Chondrocyte (in vitro differentiated cells): ENCODE measurements around the gene LRRC1. TPM values are rescaled to one million over a fixed set of nuclear protein-coding genes. Genes with fewer than 3 reads are reported as not detected.

Experiments used
- DNase-seq: peaks from one replicate; pipeline ENCODE4 v3.0.0; 2021; ENCODE audit warnings: mixed read lengths, low spot score
- H3K27ac Mint-ChIP-seq: one replicate; pipeline ENCODE4 v1.8.0; 2021; ENCODE audit warnings: mild to moderate bottlenecking, moderate library complexity, mixed read lengths; ENCODE audit not compliant: unreplicated experiment
- H3K27me3 Mint-ChIP-seq: 2 replicates; pipeline ENCODE4 v1.8.0; 2021; ENCODE audit warnings: low read depth, mixed read lengths
- H3K36me3 Mint-ChIP-seq: 2 replicates; pipeline ENCODE4 v1.8.0; 2021; ENCODE audit warnings: low read depth, mixed read lengths
- H3K4me1 Mint-ChIP-seq: 2 replicates; pipeline ENCODE4 v1.8.0; 2021; ENCODE audit warnings: low read depth, mild to moderate bottlenecking, mixed read lengths
- H3K4me3 Mint-ChIP-seq: one replicate; pipeline ENCODE4 v1.8.0; 2021; ENCODE audit warnings: mild to moderate bottlenecking, moderate library complexity, mixed read lengths; ENCODE audit not compliant: unreplicated experiment
- H3K9me3 Mint-ChIP-seq: 2 replicates; pipeline ENCODE4 v1.8.0; 2021; ENCODE audit warnings: low read depth, mixed read lengths
- CTCF ChIP-seq: fragments of 200-600 bp; sonication (generic); IDR thresholded peaks from 2 replicates; pipeline ENCODE4 v1.5.0; 2021; ENCODE audit warnings: antibody characterized with exemption, mild to moderate bottlenecking, moderate library complexity
- total RNA-seq: library from RNA; stranded (reverse); gene quantifications from 3 replicates; pipeline ENCODE4 v1.2.1, GENCODE V29; 2021

Gene LRRC1
- total RNA-seq, 1 donor from 2014 or later: 10.4 TPM

- no peak for DNase-seq
- no peaks in the 10 kb centered on the region for H3K9me3 Mint-ChIP-seq
- H3K4me1 Mint-ChIP-seq: peaks cover 12% of the 10 kb centered on the region
- no peaks in the 10 kb centered on the region for H3K27me3 Mint-ChIP-seq
- H3K27ac Mint-ChIP-seq: peak overlapping the region; percentile 19
- no peak for TF ChIP-seq CTCF
- no peak overlapping the region for H3K4me3 Mint-ChIP-seq
- no peaks in the 10 kb centered on the region for H3K36me3 Mint-ChIP-seq
Measured at GRCh38 chr6:53752856-53753255, 41.9 kb upstream of the LRRC1 start.

GRCh38 chr6:53754330-53754729, 40.5 kb upstream of the LRRC1 start:
- Mint-ChIP-seq H3K27ac (no peak overlapping the region), H3K36me3 (no peaks in the 10 kb centered on the region), H3K27me3 (no peaks in the 10 kb centered on the region), H3K4me3 (no peak overlapping the region), H3K4me1 (peaks cover 12% of the 10 kb centered on the region), H3K9me3 (no peaks in the 10 kb centered on the region)
- TF ChIP-seq CTCF: no peak
- no peak for DNase-seq

- Mint-ChIP-seq H3K36me3 (no peaks in the 10 kb centered on the region), H3K9me3 (no peaks in the 10 kb centered on the region), H3K4me1 (peaks cover 12% of the 10 kb centered on the region), H3K27ac (no peak overlapping the region), H3K27me3 (no peaks in the 10 kb centered on the region), H3K4me3 (no peak overlapping the region)
- no peak for DNase-seq
- TF ChIP-seq CTCF: no peak
Measured at GRCh38 chr6:53756396-53756795, 38.4 kb upstream of the LRRC1 start.

- Mint-ChIP-seq H3K27ac (no peak overlapping the region), H3K4me3 (no peak overlapping the region), H3K36me3 (no peaks in the 10 kb centered on the region), H3K9me3 (no peaks in the 10 kb centered on the region), H3K27me3 (no peaks in the 10 kb centered on the region), H3K4me1 (peaks cover under 1% of the 10 kb centered on the region)
- DNase-seq: no peak
- no peak for TF ChIP-seq CTCF
Measured at GRCh38 chr6:53758496-53758895, 36.3 kb upstream of the LRRC1 start.

- DNase-seq: no peak
- Mint-ChIP-seq H3K4me3 (no peak overlapping the region), H3K9me3 (peaks cover 6% of the 10 kb centered on the region), H3K36me3 (peaks cover 4% of the 10 kb centered on the region), H3K4me1 (peaks cover 10% of the 10 kb centered on the region), H3K27ac (no peak overlapping the region), H3K27me3 (no peaks in the 10 kb centered on the region)
- no peak for TF ChIP-seq CTCF
Measured at GRCh38 chr6:53761036-53761435, 33.8 kb upstream of the LRRC1 start.
